Peyer's patch (tissue), 4 donors: ENCODE data around the gene SLC35D2.

Source experiments
- CTCF ChIP-seq, 6 experiments: fragments of 450-650 bp in 4 of 6; fragments of 200-600 bp in 2 of 6; sonication (generic) in 1 of 6; IDR thresholded peaks; one replicate each; pipeline ENCODE4 v1.5.1; 2017 to 2019; ENCODE audit warnings: antibody characterized with exemption in 6 of 6, mild to moderate bottlenecking in 3 of 6, moderate library complexity in 1 of 6
- POLR2A ChIP-seq, 2 donors: fragments of 450-650 bp; IDR thresholded peaks; one replicate each; pipeline ENCODE4 v1.5.1; 2017; ENCODE audit warnings: antibody characterized with exemption in 2 of 2, mild to moderate bottlenecking in 2 of 2, moderate library complexity in 2 of 2

- TF ChIP-seq CTCF (IDR thresholded peaks at IDR 0.05) (no peak), POLR2A (IDR thresholded peaks at IDR 0.05) (no peak)
Observed at GRCh38 chr9:96321515-96321914, 62.0 kb downstream of the SLC35D2 start.
